HG02870 (cell line): ENCODE measurements around the gene CYP39A1.

Source experiments
- ATAC-seq: cut with Tn5 transposase; IDR thresholded peaks from one replicate; pipeline ENCODE4 v1.9.1; 2021; ENCODE audit warnings: mild to moderate bottlenecking, moderate library complexity; ENCODE audit not compliant: unreplicated experiment

CYP39A1 gene

DNA sequence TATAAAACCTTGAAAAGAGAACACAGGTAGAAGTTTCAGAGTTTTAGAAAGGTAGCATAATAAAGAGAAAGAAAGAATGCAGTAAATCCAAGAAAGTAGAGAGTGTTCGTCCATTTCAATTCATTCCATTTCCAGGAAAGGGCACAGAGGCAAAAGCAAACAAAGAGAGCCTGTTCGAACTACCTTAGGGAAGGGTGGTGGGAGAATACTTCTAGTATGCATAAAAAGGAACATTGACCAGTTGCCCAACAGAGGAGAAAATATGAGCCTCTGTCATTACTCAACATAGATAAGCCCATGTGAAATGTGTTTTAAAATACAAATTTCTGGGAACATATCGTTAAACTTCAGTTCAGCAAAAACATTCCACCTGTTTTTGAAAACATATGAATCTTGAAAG, 60.6 kb downstream of the CYP39A1 start:
- ATAC-seq, result no peak

- no peak for ATAC-seq
Measured at GRCh38 chr6:46590765-46591164, 61.9 kb downstream of the CYP39A1 start.

GRCh38 chr6:46586906-46587305, 65.7 kb downstream of the CYP39A1 start:
- no peak for ATAC-seq

DNA sequence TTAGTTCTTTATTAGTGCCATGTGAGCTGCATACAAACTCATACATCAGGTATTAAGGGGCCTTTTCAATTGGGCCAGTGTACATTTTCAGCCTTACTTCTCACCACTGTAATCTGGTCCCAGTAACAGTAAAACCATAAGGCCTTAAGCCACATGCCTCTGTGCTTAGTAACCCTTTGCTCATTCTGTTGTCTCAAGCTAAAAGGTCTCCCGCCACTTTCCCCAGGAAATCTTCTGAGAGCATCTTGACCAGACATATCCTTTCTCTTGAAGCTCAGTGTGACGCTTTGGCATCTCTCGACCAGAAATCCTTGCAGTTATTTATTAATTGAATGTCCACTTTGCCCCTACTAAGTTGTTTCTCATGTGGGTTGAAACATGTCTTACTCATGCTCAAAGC, 68.0 kb downstream of the CYP39A1 start:
- no peak for ATAC-seq

DNA sequence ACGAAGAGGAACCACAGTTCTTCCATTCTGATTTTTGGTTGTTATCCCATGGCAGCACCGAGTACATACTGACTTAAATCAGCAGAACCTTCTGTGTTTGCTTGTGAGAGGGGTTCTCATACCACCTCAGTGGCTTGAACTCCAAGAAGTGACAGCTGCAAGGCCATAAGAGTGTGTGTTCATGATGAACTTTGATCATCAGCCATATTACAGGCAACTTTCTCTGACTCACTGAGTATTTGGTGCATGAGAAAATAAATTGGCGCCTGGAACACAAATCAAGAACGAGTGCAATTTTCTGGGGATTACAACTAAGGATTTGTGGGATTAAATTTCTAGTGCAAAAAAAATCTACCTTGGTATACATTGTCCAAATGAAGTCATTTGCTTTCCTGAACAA, 68.9 kb downstream of the CYP39A1 start:
- ATAC-seq, result no peak

GRCh38 chr6:46583081-46583480, 69.5 kb downstream of the CYP39A1 start:
- no peak for ATAC-seq

DNA sequence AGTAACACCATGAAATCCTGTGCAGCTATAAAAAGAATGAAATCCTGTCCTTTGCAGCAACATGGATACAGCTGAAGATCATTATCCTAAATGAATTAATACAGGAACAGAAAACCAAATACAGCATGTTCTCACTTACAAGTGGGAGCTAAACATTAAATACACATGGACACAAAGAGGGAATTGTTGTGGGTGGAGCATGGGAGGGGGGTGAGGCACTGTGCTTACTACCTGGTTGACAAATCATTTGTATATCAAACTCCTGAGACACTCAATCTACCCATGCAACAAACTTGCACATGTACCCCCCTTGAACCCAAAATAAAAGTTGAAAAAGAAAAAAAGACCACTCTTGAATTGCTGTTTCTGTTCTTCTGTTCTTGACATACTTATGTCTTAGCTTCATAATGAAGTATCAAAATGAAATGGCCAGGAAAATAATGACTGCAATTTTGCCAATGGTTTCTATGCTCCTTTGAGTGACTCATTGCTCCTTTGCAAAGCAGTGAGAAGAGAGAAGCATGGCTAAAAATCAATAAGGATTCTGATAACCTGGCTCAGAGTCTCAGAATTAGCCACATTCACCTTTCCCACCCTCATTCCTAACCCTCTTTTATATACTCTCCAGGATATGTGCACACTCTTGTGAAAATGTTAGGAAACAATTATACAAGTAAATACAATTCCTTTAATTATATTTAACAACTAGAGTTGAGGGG, 71.0 kb downstream of the CYP39A1 start:
- no peak for ATAC-seq

GRCh38 chr6:46575530-46575929, 77.1 kb downstream of the CYP39A1 start:
- ATAC-seq, result no peak

DNA sequence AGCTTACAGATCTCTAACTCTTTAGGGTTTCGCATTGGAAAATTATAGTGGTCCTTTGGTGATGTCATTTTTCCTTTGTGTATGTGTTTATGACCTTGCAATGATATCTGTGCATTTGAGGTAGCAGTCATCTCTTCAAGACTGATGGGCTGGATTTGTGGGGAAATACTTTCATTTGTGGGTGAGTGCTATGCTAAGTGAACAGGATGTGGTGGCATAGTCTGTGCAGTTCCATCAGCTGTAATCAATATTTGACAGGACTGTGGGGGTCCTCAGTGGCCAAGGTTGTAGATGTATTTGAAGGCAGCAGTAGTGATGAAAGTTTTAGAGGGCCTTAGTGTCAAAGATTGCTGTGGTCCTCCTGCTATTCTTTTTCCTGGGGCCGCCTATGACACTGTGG, 79.5 kb downstream of the CYP39A1 start:
- no peak for ATAC-seq

DNA sequence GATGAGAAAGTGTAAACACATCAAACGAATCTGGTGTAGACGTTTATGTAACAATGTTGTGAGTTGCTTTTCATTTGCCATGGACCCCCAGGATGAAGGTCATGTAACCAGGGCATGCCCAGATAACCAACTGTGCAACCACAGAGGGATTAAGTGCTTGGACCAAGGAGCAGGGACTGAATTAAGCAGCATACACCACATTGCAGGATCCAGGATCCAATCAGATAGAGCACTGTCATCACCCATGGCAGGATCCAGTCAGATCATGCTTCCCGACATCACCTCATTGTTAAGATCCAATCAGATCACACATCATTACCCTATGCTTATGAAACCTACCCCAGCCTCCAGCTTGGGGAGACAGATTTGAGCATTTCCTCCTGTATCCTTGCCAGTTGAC, 87.1 kb downstream of the CYP39A1 start:
- no peak for ATAC-seq

DNA sequence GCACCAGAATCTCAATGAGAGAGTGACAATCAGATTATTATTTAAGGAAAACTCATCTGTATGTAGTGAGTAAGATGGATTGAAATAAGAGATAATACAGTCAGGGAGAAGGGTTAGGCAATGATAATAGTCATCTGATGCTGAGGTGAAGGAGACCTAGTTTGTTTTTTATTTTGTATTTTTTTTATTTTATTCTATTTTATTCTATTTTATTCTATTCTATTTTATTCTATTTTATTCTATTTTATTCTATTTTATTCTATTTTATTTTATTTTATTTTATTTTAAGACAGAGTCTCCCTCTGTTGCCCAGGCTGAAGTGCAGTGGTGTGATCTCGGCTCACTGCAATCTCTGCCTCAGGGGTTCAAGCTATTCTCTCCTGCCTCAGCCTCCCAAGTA, 88.7 kb downstream of the CYP39A1 start:
- ATAC-seq, result no peak

DNA sequence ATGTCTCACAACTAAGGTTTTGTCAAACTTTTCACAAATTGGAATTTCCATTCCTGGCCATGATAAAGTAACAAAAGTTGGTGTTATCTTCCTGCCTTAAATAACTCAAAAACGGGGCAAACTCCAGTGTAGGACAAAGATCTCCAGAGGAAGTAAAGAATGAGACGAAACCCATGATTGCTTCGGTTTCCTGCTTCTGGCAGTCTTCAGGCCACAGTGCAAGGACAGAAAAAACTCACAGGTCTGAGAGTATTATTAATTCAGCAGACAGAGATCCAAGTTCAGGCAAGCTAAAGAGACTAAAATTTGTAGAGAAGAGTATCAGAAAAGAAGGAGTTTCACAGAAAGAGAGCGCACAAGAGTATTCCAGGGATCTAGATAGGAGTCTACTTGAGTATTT, 96.6 kb downstream of the CYP39A1 start:
- ATAC-seq, result no peak

DNA sequence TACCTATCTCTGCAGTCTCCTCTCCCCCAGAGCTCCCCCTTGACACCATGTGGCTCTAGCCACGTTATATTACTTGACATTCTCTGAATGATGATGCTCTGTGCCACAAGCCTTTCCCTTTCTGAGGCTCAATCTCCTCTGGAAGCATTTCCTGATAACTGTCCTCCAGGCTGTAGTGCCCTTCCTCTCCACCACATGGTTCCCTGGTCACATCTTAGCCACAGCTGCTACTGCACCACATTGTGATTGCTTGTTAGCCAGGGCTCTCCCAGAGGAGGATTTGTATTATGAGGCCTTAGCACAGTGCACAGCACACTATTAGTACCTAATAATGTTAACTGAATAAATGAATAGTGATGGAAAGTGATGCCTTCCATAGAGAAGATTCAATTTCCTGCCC, 97.5 kb downstream of the CYP39A1 start:
- no peak for ATAC-seq

DNA sequence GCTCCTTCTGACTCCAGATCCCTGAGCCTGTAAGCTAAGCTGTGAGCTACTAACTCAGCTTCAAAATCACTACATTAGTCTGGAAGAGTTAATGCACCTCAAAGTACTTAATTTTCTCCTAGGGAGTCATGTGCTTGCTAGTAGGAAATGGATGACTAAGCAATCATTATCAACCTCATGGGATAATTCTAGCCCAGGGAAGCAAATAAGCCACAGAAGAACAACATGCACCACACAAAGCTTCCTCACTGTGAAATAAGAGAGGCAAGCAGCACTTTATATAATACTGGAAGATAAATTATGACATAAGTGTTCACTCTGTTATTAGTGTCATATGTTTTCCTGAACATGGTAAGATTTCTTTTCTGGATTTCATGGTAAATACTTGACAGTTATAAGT, 103.5 kb downstream of the CYP39A1 start:
- ATAC-seq, result no peak

GRCh38 chr6:46541556-46541955, 111.1 kb downstream of the CYP39A1 start:
- no peak for ATAC-seq

DNA sequence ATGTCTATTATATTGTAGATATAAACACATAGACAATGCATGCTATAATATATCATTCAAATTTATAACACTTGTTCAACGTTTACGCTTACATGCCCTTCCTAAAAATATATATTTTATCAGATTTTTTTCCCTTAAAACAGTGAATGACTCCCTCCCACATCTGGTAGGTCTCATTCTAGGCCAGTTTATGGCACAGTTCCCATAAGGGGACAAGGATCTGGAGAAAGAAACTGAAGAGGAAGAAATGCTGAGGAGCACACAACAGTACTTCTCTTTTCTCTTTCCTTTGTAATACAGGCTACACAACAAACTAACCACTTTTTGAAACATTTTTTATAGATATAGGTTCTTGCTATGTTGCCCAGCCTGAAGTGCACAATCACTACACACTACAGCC, 112.8 kb downstream of the CYP39A1 start:
- no peak for ATAC-seq

- ATAC-seq, result no peak
Measured at GRCh38 chr6:46538800-46539480, 113.7 kb downstream of the CYP39A1 start.

DNA sequence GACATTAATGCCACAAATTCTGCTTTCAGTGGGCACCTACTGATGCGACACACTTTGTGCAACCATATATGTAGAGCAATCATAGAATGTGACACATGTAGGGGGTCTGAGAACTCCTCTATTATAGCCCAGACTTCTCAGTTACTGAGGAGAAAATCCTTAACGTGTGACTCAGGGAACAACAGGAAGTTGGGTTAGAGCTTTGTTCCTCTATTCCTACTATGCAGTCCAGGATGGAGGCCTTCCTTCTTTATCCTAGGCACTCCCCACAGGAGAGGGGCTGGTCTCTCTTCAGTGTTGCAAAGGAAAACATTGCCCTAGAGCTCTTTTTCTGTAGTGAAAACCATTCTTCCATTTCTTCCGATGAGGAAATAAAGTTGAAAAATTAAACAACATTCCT, 121.7 kb downstream of the CYP39A1 start:
- ATAC-seq, result no peak

- no peak for ATAC-seq
Measured at GRCh38 chr6:46528961-46529750, 123.5 kb downstream of the CYP39A1 start.

DNA sequence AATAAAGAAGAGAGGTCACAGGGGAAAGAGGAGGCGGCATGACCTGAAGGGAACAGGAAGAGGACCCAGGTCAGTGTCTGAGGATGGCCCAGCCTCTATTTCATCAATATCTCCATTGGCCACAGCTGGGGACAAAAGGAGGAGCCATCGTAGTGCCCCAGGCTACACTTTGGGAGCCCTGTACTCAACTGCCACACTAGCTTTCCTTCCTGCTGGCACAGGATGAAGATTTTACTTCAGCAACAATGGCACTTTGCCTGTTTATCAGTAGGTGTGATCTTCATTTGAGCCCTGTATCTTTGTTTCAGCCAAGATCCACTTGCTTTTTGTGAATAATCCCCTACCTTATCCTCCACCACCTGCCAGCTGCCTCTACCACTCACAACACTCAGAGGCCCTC, 126.0 kb downstream of the CYP39A1 start:
- no peak for ATAC-seq

DNA sequence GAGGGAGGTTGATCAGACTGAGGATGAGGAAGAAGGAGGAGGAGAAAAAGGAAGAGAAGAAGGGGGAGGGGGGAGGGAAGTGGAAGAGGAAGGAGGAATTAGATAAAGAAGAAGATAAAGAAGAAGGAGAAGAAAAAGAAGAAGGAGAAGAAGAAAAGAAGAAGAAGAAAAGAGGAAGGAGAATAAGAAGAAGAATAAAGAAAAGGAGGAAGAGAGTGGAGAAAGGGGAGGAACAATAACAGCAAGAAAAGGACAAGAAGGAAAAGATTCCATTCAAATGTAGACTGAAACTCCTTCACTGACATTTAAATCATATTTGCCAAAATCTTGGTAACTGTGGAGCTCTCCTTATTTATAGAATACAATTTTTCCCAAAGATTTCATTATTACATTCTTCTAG, 127.0 kb downstream of the CYP39A1 start:
- ATAC-seq, result no peak

DNA sequence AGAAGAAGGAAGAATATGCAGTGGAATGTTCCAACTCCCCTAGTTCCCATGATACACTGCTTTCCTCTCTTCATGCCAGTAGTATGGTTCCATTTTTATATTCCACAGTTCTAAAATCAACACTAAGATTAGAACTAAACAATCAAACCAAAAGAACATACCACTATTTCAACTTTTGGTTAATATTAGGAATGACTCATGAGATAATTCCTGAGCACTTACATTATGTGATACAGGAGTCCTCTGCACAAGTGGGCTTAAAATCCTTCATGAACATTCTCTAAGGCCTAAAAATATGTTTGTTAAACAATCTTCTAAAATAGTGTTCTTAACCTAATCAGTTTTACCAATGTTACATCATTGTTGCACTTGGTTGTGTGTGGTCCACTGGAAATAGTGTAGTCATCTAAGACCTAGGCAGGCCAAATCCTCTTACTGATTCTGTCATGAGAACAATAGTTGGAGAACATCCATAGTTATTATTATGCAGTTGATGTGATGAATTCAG, 131.1 kb downstream of the CYP39A1 start:
- no peak for ATAC-seq
